Fibroblast of pulmonary artery (primary cell): ENCODE data around the gene SYS1.

ENCODE experiments used
- DNase-seq: peaks from one replicate; pipeline ENCODE4 v3.0.0-alpha.2; 2010; ENCODE audit warnings: low read depth
- H3K4me3 ChIP-seq: replicated peaks from 2 replicates; pipeline ENCODE4 v1.5.1; 2011; ENCODE audit warnings: low read depth, mild to moderate bottlenecking, control low read depth, low read length, moderate library complexity
- CTCF ChIP-seq: IDR thresholded peaks from 2 replicates; pipeline ENCODE4 v1.5.1; 2011; ENCODE audit warnings: mild to moderate bottlenecking, control low read depth, low read length, inconsistent platforms; ENCODE audit errors: missing control alignments

Gene SYS1

GRCh38 chr20:45343532-45344167 lies 19.3 kb upstream of the SYS1 start:
- H3K4me3 ChIP-seq: peak overlapping the region; percentile 26
- DNase-seq: no peak
- TF ChIP-seq CTCF: no peak

GRCh38 chr20:45344168-45344860 lies 18.6 kb upstream of the SYS1 start:
- no peak for TF ChIP-seq CTCF
- H3K4me3 ChIP-seq: peak overlapping the region; percentile 28
- DNase-seq: peak; percentile 89

- peak overlapping the region; percentile 82 for H3K4me3 ChIP-seq
- TF ChIP-seq CTCF: no peak
- DNase-seq: no peak
Observed at GRCh38 chr20:45345104-45345936, 17.6 kb upstream of the SYS1 start.

GRCh38 chr20:45346291-45346718 lies 16.7 kb upstream of the SYS1 start:
- no peak for DNase-seq
- TF ChIP-seq CTCF: no peak
- peak overlapping the region; percentile 82 for H3K4me3 ChIP-seq

GRCh38 chr20:45346851-45347250 lies 16.1 kb upstream of the SYS1 start:
- DNase-seq: no peak
- no peak for TF ChIP-seq CTCF
- peak overlapping the region; percentile 82 for H3K4me3 ChIP-seq

GRCh38 chr20:45347297-45347935 lies 15.5 kb upstream of the SYS1 start:
- no peak for TF ChIP-seq CTCF
- DNase-seq: no peak
- peak overlapping the region; percentile 82 for H3K4me3 ChIP-seq
